Ovary (tissue), 9 donors: Measurements from ENCODE around the gene CDCP1. TPM values are rescaled to one million over a fixed set of nuclear protein-coding genes. Genes with fewer than 3 reads are reported as not detected.

Source experiments
- DNase-seq, 5 donors: peaks; one replicate each; pipeline ENCODE4 v3.0.0-alpha.2; 2019 to 2020
- H3K27ac ChIP-seq, 2 donors: fragments of 200-600 bp; one replicate each; pipeline versions ENCODE4 v1.5.1 to v1.8.0; 2019 to 2022
- H3K27me3 ChIP-seq: fragments of 200-600 bp; one replicate; pipeline ENCODE4 v1.8.0; 2022
- H3K36me3 ChIP-seq: fragments of 200-600 bp; sonication (generic); one replicate; pipeline ENCODE4 v1.5.1; 2019
- H3K4me1 ChIP-seq: one replicate; pipeline ENCODE4 v1.8.1; 2013; ENCODE audit warnings: mild to moderate bottlenecking, moderate library complexity; ENCODE audit not compliant: insufficient read depth
- H3K4me3 ChIP-seq: fragments of 200-600 bp; sonication (generic); one replicate; pipeline ENCODE4 v1.5.1; 2017
- H3K9me3 ChIP-seq, 2 donors: fragments of 200-600 bp in 1 of 2; sonication (generic) in 1 of 2; one replicate each; pipeline versions ENCODE4 v1.5.1 to v1.8.1; 2013 to 2019; ENCODE audit warnings: mild to moderate bottlenecking in 1 of 2, moderate library complexity in 1 of 2
- CTCF ChIP-seq, 3 donors: fragments of 450-650 bp in 2 of 3; fragments of 200-600 bp in 1 of 3; IDR thresholded peaks; one replicate each; pipeline versions ENCODE4 v1.5.1 to v1.8.0; 2016 to 2022; ENCODE audit warnings: antibody characterized with exemption in 3 of 3, mild to moderate bottlenecking in 1 of 3
- EP300 ChIP-seq: sonication (generic); formaldehyde crosslinking; IDR thresholded peaks from one replicate; pipeline ENCODE4 v1.6.1; 2017; ENCODE audit warnings: antibody characterized with exemption
- POLR2A ChIP-seq: fragments of 450-650 bp; IDR thresholded peaks from one replicate; pipeline ENCODE4 v1.6.1; 2017; ENCODE audit warnings: antibody characterized with exemption, mild to moderate bottlenecking, moderate library complexity
- WGBS, 3 donors: extraction: QIAGEN DNeasy Blood & Tissue Kit in 1 of 3; methylation state at CpG; one replicate each; pipeline versions ENCODE4 v1.1.5 to v1.1.7; 2013 to 2017; 5-methylcytosine and 5-hydroxymethylcytosine counted together
- intact Hi-C, 4 donors: fragments of 100-400 bp; cut with DNase I; formaldehyde crosslinking; loops; one replicate each; pipeline versions ENCODE4 v1.11.0 to v1.15.1; 2022 to 2023
- polyA plus RNA-seq, 2 donors: library from polyadenylated mRNA; stranded (reverse); fragments of 200-250 nt in 1 of 2; fragments of 350-450 nt in 1 of 2; fragmentation: Illumina TruSeq in 1 of 2; extraction: RNeasy Lipid Tissue Mini Kit (QIAGEN cat#74804) in 1 of 2; gene quantifications; one replicate each; pipeline ENCODE4 v1.2.3, GENCODE V29; 2013 to 2014
- total RNA-seq, 7 donors: library from RNA; depleted of rRNA in 2 of 7; stranded (reverse); fragments of >200 nt in 2 of 7; fragmentation: NEBNext Ultra II Directional in 3 of 7; extraction: Animal tissue kit (Norgen Biotek cat#: 25700) in 3 of 7; gene quantifications; one replicate each; pipeline versions ENCODE4 v1.1.0 to v1.2.4, GENCODE V29; 2016 to 2023
- donor health status: DM: no; HTN: no; CAD: no; lungs with moderate emphysema.
- donor health status: DM: no; HTN: no; CAD: no.
- donor health status: Bipolar disorder and iron deficiency.
- donor health status: DM: yes; HTN: yes; CAD: no.
- donor health status: DM: no; HTN: no; CAD: no.
- donor health status: DM: yes; HTN: yes; CAD: no.

The CDCP1 gene
- total and polyA plus RNA-seq, 9 donors, result 0.12 to 14.4 (median 1.7) TPM

- H3K27me3 ChIP-seq, result no peaks in the 10 kb centered on the region
- H3K27ac ChIP-seq, result no peak overlapping the region
- intact Hi-C loops, result no loop called here
- DNase-seq, result no peak
- no peaks in the 10 kb centered on the region for H3K4me1 ChIP-seq
- no peaks in the 10 kb centered on the region for H3K9me3 ChIP-seq
- H3K4me3 ChIP-seq, result no peak overlapping the region
- WGBS, 3 donors, result 77 to 82% (median 81%) methylated on average over 3 of the region's 3 CpGs
- no peaks in the 10 kb centered on the region for H3K36me3 ChIP-seq
- TF ChIP-seq CTCF (IDR thresholded peaks at IDR 0.05) (no peak), EP300 (no peak), POLR2A (no peak)
These were observed 78.2 kb downstream of the CDCP1 start for GRCh38 chr3:45067941-45068340.

GRCh38 chr3:45067486-45067885 lies 78.7 kb downstream of the CDCP1 start:
- H3K4me3 ChIP-seq, result no peak overlapping the region
- 66 to 78% (median 67%) methylated on average over 3 of the region's 4 CpGs for WGBS, 3 donors
- H3K4me1 ChIP-seq, result no peaks in the 10 kb centered on the region
- no peaks in the 10 kb centered on the region for H3K27me3 ChIP-seq
- H3K9me3 ChIP-seq, result no peaks in the 10 kb centered on the region
- no peak overlapping the region for H3K27ac ChIP-seq
- no peak for TF ChIP-seq EP300
- no peak for TF ChIP-seq POLR2A
- TF ChIP-seq CTCF (IDR thresholded peaks at IDR 0.05), result no peak
- H3K36me3 ChIP-seq, result no peaks in the 10 kb centered on the region
- DNase-seq, result no peak
- intact Hi-C loops, result no loop called here

- no peaks in the 10 kb centered on the region for H3K27me3 ChIP-seq
- no peak overlapping the region for H3K4me3 ChIP-seq
- intact Hi-C loops, result no loop called here
- H3K27ac ChIP-seq, result no peak overlapping the region
- no peaks in the 10 kb centered on the region for H3K36me3 ChIP-seq
- 80 to 85% (median 81%) methylated on average over 3 of the region's 3 CpGs for WGBS, 3 donors
- no peaks in the 10 kb centered on the region for H3K9me3 ChIP-seq
- H3K4me1 ChIP-seq, result no peaks in the 10 kb centered on the region
- DNase-seq, result no peak
- TF ChIP-seq CTCF (IDR thresholded peaks at IDR 0.05) (no peak), POLR2A (no peak)
These were observed 79.9 kb downstream of the CDCP1 start for GRCh38 chr3:45066109-45066801.

GRCh38 chr3:45065373-45065720 lies 80.8 kb downstream of the CDCP1 start:
- no peaks in the 10 kb centered on the region for H3K27me3 ChIP-seq
- WGBS, 3 donors, result 90 to 97% (median 97%) methylated on average over 1 of the region's 1 CpG
- H3K4me3 ChIP-seq, result no peak overlapping the region
- intact Hi-C loops, result no loop called here
- H3K36me3 ChIP-seq, result no peaks in the 10 kb centered on the region
- DNase-seq, result no peak
- H3K27ac ChIP-seq, result no peak overlapping the region
- TF ChIP-seq CTCF (IDR thresholded peaks at IDR 0.05), result no peak
- TF ChIP-seq EP300, result no peak
- no peak for TF ChIP-seq POLR2A
- H3K9me3 ChIP-seq, result no peaks in the 10 kb centered on the region
- H3K4me1 ChIP-seq, result no peaks in the 10 kb centered on the region
